SK-N-SH (cell line): ENCODE results near the gene RAB10. TPM values are rescaled to one million over a fixed set of nuclear protein-coding genes. Genes with fewer than 3 reads are reported as not detected.

Source experiments
- CTCF ChIA-PET: fragments of 300-600, 350-600 bp; formaldehyde crosslinking; extraction: SDS; loops from one replicate; lab custom pipeline; 2021; lab: Yijun Ruan, JAX
- POLR2A ChIA-PET: fragments of 350-600 bp; sonication (Branson Sonifier 250); formaldehyde crosslinking; extraction: SDS; loops from one replicate; lab custom pipeline; 2020; ENCODE audit warnings: antibody characterized with exemption, inconsistent platforms; lab: Yijun Ruan, JAX
- DNase-seq: peaks from one replicate; pipeline ENCODE4 v3.0.0; 2012
- H2AFZ ChIP-seq: fragments of 200-600 bp; sonication (generic); 2 replicates; pipeline ENCODE4 v1.8.1; 2016; ENCODE audit warnings: antibody characterized with exemption, mild to moderate bottlenecking, low read depth
- H3F3A ChIP-seq: fragments of 200-600 bp; sonication (generic); replicated peaks from 2 replicates; pipeline ENCODE3; 2016; ENCODE audit warnings: antibody characterized with exemption, mild to moderate bottlenecking; ENCODE audit not compliant: insufficient read depth
- H3K27ac ChIP-seq, 2 experiments: fragments of 200-500 bp in 1 of 2; fragments of 200-600 bp in 1 of 2; sonication (Bioruptor generic) in 1 of 2; sonication (generic), shearing (Covaris generic) in 1 of 2; 2 replicates each; pipeline versions ENCODE4 v1.5.1 to v1.6.1; 2014 to 2016; ENCODE audit warnings: low read depth in 2 of 2, inconsistent platforms in 1 of 2, low read length in 1 of 2, mild to moderate bottlenecking in 1 of 2, mixed read lengths in 1 of 2
- H3K27me3 ChIP-seq: fragments of 200-600 bp; sonication (generic), shearing (Covaris generic); 2 replicates; pipeline ENCODE4 v1.6.1; 2016; ENCODE audit warnings: mixed run types; ENCODE audit not compliant: insufficient read depth
- H3K36me3 ChIP-seq, 2 experiments: fragments of 200-500 bp in 1 of 2; fragments of 200-600 bp in 1 of 2; sonication (Bioruptor generic) in 1 of 2; sonication (generic) in 1 of 2; replicated peaks in 1 of 2; 2 replicates each; pipeline versions ENCODE3 to v1.5.1; 2014 to 2016; ENCODE audit warnings: low read length in 1 of 2, mild to moderate bottlenecking in 1 of 2; ENCODE audit not compliant: insufficient read depth in 2 of 2, control insufficient read depth in 1 of 2
- H3K4me1 ChIP-seq, 2 experiments: fragments of 200-500 bp in 1 of 2; fragments of 200-600 bp in 1 of 2; sonication (Bioruptor generic) in 1 of 2; sonication (generic), shearing (Covaris generic) in 1 of 2; 2 replicates each; pipeline versions ENCODE4 v1.5.1 to v1.6.1; 2014 to 2016; ENCODE audit warnings: low read depth in 1 of 2, low read length in 1 of 2, mixed run types in 1 of 2; ENCODE audit not compliant: insufficient read depth in 2 of 2, control insufficient read depth in 1 of 2
- H3K4me2 ChIP-seq: fragments of 200-600 bp; sonication (generic), shearing (Covaris generic); 2 replicates; pipeline ENCODE4 v1.6.1; 2017; ENCODE audit warnings: mixed run types
- H3K4me3 ChIP-seq, 2 experiments: fragments of 200-500 bp in 1 of 2; fragments of 200-600 bp in 1 of 2; sonication (Bioruptor generic) in 1 of 2; sonication (generic), shearing (Covaris generic) in 1 of 2; 2 replicates each; pipeline versions ENCODE4 v1.5.1 to v1.8.1; 2014 to 2016; ENCODE audit warnings: low read depth in 2 of 2, inconsistent platforms in 1 of 2, low read length in 1 of 2, mild to moderate bottlenecking in 1 of 2, mixed read lengths in 1 of 2, moderate library complexity in 1 of 2
- H3K79me2 ChIP-seq: fragments of 200-600 bp; sonication (generic); 2 replicates; pipeline ENCODE4 v1.8.1; 2017; ENCODE audit warnings: mild to moderate bottlenecking; ENCODE audit not compliant: insufficient read depth
- H3K9ac ChIP-seq: fragments of 200-600 bp; sonication (generic); 2 replicates; pipeline ENCODE4 v1.6.1; 2017; ENCODE audit warnings: mixed run types
- H3K9me2 ChIP-seq: fragments of 200-600 bp; sonication (generic); 2 replicates; pipeline ENCODE4 v1.6.1; 2017; ENCODE audit warnings: mixed run types
- H3K9me3 ChIP-seq: fragments of 200-600 bp; sonication (generic); 2 replicates; pipeline ENCODE4 v1.6.1; 2017; ENCODE audit warnings: mixed run types, mild to moderate bottlenecking, moderate library complexity
- H4K20me1 ChIP-seq: fragments of 200-600 bp; sonication (generic); 2 replicates; pipeline ENCODE4 v1.6.1; 2017; ENCODE audit warnings: mild to moderate bottlenecking, mixed run types; ENCODE audit not compliant: insufficient read depth
- FOXJ3 ChIP-seq: sonication (generic); formaldehyde crosslinking; IDR thresholded peaks from 2 replicates; pipeline ENCODE4 v1.5.1; 2020; ENCODE audit warnings: mild to moderate bottlenecking, missing genetic modification reagents
- GABPA ChIP-seq: IDR thresholded peaks from 2 replicates; pipeline ENCODE4 v1.4.0; 2012; ENCODE audit warnings: low read depth, mild to moderate bottlenecking
- RXRA ChIP-seq: IDR thresholded peaks from 2 replicates; pipeline ENCODE4 v1.4.0; 2012; ENCODE audit warnings: low read depth, mild to moderate bottlenecking, borderline replicate concordance
- WGBS: methylation state at CpG from one replicate; pipeline ENCODE4 v1.1.6; 2017; ENCODE audit warnings: low lambda C conversion rate; 5-methylcytosine and 5-hydroxymethylcytosine counted together
- polyA plus RNA-seq, 3 experiments: library from polyadenylated mRNA; depleted of rRNA; stranded (reverse); fragments of >200 nt; gene quantifications; 2 replicates each; pipeline ENCODE4 v1.2.3, GENCODE V29; 2012
- TF ChIP-seq, protein P1 (sequence below): IDR thresholded peaks from 2 replicates; pipeline ENCODE4 v1.6.1; 2012; ENCODE audit warnings: mild to moderate bottlenecking, low read depth, low read length, moderate library complexity
- TF ChIP-seq, protein P2 (sequence below): IDR thresholded peaks from 2 replicates; pipeline ENCODE4 v1.4.0; 2012; ENCODE audit warnings: low read depth
- TF ChIP-seq, protein P3 (sequence below): fragments of 150-350 bp; IDR thresholded peaks from 2 replicates; pipeline ENCODE4 v1.6.1; 2016; ENCODE audit warnings: mild to moderate bottlenecking, low read depth, low read length
- TF ChIP-seq, protein P4 (sequence below): IDR thresholded peaks from 2 replicates; pipeline ENCODE4 v1.4.0; 2012; ENCODE audit warnings: low read depth, borderline replicate concordance

The RAB10 gene
- polyA plus RNA-seq, 1 of the 3 experiments (the other 2 are of a cell fraction), result 47.5 TPM

DNA sequence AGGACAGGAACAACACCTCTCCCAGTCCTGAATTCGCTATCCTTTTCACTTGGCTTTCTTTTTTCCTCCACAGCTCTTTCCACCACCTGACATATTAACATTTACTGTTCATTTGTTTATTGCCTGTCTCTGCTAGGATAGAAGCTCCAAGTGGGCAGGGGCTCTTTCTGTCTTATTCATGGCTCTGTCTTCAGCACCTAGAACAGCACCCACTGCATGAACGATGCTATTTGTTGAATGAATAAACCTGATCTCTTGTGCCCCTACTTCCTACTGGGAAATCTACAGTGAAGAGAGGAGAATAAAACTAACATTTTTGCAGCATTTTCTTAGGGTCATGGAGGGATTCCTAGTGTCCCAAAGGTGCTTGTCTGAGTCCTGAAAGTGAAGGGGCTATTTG, 114.6 kb downstream of the RAB10 start:
- no peaks in the 10 kb centered on the region for H3K79me2 ChIP-seq
- no peaks in the 10 kb centered on the region; the same call in 1 of the 2 replicates for H3K27me3 ChIP-seq
- ChIA-PET CTCF (interaction anchor here (0.7 to 9.6 kb wide), 6 partner anchors 14 to 296 kb away, joined by 3 to 96 read pairs (median 10); no protein-coding TSS in a partner anchor), POLR2A (no interaction called here)
- no peaks in the 10 kb centered on the region for H3K9me3 ChIP-seq
- no peaks in the 10 kb centered on the region; a peak in 1 of 4 replicates for H3K4me1 ChIP-seq
- H3K9me2 ChIP-seq, result no peaks in the 10 kb centered on the region
- H3K4me3 ChIP-seq, result no peak overlapping the region
- H2AFZ ChIP-seq, result no peak overlapping the region
- no peak overlapping the region for H3K4me2 ChIP-seq
- no peak for TF ChIP-seq FOXJ3 (CRISPR knock-in tag)
- TF ChIP-seq, protein P1, sequence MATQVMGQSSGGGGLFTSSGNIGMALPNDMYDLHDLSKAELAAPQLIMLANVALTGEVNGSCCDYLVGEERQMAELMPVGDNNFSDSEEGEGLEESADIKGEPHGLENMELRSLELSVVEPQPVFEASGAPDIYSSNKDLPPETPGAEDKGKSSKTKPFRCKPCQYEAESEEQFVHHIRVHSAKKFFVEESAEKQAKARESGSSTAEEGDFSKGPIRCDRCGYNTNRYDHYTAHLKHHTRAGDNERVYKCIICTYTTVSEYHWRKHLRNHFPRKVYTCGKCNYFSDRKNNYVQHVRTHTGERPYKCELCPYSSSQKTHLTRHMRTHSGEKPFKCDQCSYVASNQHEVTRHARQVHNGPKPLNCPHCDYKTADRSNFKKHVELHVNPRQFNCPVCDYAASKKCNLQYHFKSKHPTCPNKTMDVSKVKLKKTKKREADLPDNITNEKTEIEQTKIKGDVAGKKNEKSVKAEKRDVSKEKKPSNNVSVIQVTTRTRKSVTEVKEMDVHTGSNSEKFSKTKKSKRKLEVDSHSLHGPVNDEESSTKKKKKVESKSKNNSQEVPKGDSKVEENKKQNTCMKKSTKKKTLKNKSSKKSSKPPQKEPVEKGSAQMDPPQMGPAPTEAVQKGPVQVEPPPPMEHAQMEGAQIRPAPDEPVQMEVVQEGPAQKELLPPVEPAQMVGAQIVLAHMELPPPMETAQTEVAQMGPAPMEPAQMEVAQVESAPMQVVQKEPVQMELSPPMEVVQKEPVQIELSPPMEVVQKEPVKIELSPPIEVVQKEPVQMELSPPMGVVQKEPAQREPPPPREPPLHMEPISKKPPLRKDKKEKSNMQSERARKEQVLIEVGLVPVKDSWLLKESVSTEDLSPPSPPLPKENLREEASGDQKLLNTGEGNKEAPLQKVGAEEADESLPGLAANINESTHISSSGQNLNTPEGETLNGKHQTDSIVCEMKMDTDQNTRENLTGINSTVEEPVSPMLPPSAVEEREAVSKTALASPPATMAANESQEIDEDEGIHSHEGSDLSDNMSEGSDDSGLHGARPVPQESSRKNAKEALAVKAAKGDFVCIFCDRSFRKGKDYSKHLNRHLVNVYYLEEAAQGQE, result peak; percentile 92
- no peak overlapping the region for H3K9ac ChIP-seq
- H3K27ac ChIP-seq, result no peak overlapping the region
- peaks cover 4% of the 10 kb centered on the region for H3F3A ChIP-seq
- no peak for DNase-seq
- WGBS, result 45% methylated on average over 2 of the region's 2 CpGs
- no peaks in the 10 kb centered on the region for H3K36me3 ChIP-seq
- H4K20me1 ChIP-seq, result no peaks in the 10 kb centered on the region

DNA sequence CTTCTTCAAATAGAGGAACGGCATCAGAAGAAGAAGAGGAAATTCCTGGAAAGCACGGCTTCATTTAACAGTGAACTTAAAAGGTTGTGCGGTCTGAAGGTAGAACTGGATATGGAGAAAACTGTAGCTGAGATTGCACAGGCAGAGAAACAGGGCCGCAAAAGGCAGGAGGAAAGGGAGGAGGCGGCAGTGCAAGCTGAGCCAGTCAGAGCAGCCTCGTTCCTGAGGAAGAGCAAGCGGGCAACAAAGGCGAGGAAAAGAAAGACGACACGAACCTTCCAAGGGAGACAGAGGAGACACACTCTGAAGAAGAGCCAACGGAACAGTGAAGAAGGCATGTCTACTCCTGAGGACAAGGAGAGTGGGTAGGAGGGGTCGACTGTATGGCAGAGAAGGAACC, 116.4 kb downstream of the RAB10 start:
- peaks cover 4% of the 10 kb centered on the region for H3F3A ChIP-seq

More for the DNA sequence above, 116.4 kb downstream of the RAB10 start:
- no peaks in the 10 kb centered on the region for H3K79me2 ChIP-seq
- H3K9me3 ChIP-seq, result no peaks in the 10 kb centered on the region
- no peaks in the 10 kb centered on the region for H3K9me2 ChIP-seq
- TF ChIP-seq, protein P2, sequence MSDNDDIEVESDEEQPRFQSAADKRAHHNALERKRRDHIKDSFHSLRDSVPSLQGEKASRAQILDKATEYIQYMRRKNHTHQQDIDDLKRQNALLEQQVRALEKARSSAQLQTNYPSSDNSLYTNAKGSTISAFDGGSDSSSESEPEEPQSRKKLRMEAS, result no peak
- no peak for TF ChIP-seq GABPA
- TF ChIP-seq, protein P3, sequence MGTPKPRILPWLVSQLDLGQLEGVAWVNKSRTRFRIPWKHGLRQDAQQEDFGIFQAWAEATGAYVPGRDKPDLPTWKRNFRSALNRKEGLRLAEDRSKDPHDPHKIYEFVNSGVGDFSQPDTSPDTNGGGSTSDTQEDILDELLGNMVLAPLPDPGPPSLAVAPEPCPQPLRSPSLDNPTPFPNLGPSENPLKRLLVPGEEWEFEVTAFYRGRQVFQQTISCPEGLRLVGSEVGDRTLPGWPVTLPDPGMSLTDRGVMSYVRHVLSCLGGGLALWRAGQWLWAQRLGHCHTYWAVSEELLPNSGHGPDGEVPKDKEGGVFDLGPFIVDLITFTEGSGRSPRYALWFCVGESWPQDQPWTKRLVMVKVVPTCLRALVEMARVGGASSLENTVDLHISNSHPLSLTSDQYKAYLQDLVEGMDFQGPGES, result no peak
- TF ChIP-seq RXRA, result no peak
- TF ChIP-seq, protein P4, sequence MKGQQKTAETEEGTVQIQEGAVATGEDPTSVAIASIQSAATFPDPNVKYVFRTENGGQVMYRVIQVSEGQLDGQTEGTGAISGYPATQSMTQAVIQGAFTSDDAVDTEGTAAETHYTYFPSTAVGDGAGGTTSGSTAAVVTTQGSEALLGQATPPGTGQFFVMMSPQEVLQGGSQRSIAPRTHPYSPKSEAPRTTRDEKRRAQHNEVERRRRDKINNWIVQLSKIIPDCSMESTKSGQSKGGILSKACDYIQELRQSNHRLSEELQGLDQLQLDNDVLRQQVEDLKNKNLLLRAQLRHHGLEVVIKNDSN, result no peak
- TF ChIP-seq, all 33 proteins: peak for 0
- Histone ChIP-seq H3K36me3 (no peaks in the 10 kb centered on the region), H3K27ac (no peak overlapping the region), H3K27me3 (no peaks in the 10 kb centered on the region; the same call in 1 of the 2 replicates), H3K9ac (no peak overlapping the region), H4K20me1 (no peaks in the 10 kb centered on the region), H2AFZ (no peak overlapping the region), H3K4me1 (no peaks in the 10 kb centered on the region), H3K4me3 (no peak overlapping the region), H3K4me2 (no peak overlapping the region)
- no peak for DNase-seq
- CTCF ChIA-PET, result interaction anchor here (0.7 to 9.6 kb wide), 5 partner anchors 15 to 299 kb away, joined by 3 to 96 read pairs (median 7); no protein-coding TSS in a partner anchor
- POLR2A ChIA-PET, result no interaction called here
- 80% methylated on average over 12 of the region's 12 CpGs for WGBS
